Measurements from ENCODE around the gene SSBP2.

Gene SSBP2

DNA sequence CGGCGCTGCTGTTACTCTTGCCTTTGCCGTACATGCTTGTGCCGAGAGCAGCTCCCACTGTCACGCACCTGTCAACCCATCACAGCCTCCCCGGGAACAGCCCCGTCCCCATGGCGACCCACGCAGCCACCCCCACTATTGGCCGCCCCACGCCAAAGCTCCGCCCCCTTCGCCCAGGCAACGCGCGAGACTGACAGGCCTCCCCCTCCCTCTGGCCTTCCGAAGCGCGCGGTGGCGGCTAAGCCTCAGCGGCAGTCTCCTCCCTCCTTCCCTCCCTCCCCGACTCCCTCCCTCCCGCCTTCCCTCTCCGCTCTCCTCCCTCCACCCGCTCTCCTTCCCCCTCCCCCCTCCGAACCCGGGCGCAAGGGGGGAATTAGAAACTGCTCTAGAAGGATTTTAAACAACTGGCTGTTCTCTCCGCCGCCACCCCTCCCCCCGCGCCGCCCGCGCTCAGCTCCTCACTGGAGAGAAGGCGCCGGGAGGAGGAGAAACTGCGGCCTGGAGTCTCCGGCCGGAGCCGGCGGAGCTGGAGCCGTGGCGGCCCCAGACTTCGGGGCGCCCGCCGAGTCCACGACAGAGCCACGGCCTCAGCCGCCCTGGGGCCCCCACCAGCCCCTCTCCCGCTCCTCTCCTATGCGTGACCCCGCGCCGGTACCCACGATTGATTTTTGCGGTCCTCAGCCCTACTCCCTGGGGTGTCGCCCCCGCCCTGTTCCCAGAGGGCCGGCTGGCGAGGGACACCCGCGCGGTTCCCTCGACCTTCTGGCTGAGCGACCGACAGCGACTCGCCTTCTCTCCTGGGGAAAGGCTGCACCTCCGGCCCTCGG lies at the start of gene SSBP2:
TSS of gene SSBP2 (minus strand) at position 89 of the 827 bp plus-strand sequence. CDS start at position 34, 55 bp downstream.
- Histone ChIP-seq H3K27me3 (ENCODE audit: control insufficient read depth in 2 of 2, insufficient read depth in 2 of 2, low read length in 2 of 2) (peaks cover 0 to 4% of the 10 kb centered on the region in 2 donors), H3K4me3 (ENCODE audit: low read length in 2 of 2) (peak within 1 kb of the TSS; percentile 86 to 98), H3K36me3 (ENCODE audit: control insufficient read depth in 2 of 2, insufficient read depth in 2 of 2, low read length in 2 of 2) (no peaks in the 10 kb centered on the region), H3K9me3 (ENCODE audit: control insufficient read depth in 2 of 2, low read length in 2 of 2) (no peaks in the 10 kb centered on the region), H3K27ac (ENCODE audit: low read depth in 2 of 2, low read length in 2 of 2) (peak within 1 kb of the TSS; percentile 94 to 96), H3K9ac (ENCODE audit: low read depth in 1 of 2, low read length in 2 of 2) (peak within 1 kb of the TSS; percentile 70 to 94), H3K4me1 (ENCODE audit: control insufficient read depth in 2 of 2, insufficient read depth in 2 of 2, low read length in 2 of 2) (peaks cover 3 to 6% of the 10 kb centered on the region in 2 donors)

DNA sequence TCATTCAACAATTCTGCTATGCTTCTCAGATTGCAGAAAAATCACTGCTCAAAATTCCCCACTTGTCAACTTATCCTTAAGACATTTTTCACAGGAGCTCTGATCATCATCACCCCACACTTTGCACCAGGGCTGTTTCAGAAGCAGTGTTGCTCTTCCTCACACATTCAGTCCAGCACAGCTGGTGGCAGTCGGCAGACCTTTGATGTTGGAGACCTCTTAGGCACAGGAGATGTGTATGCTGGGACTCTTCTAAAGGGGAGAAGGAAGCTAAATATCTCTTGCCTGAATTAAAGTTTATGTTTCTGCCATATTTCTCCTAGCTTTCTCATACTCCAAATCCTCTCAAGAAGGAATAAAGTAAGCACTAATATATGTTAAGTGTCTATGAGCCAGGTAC lies 44.8 kb upstream of the SSBP2 start:
- Histone ChIP-seq H3K36me3 (ENCODE audit: control insufficient read depth in 2 of 2, insufficient read depth in 2 of 2, low read length in 2 of 2) (no peaks in the 10 kb centered on the region), H3K9ac (ENCODE audit: low read depth in 1 of 2, low read length in 2 of 2) (no peak overlapping the region), H3K9me3 (ENCODE audit: control insufficient read depth in 2 of 2, low read length in 2 of 2) (no peaks in the 10 kb centered on the region), H3K27ac (ENCODE audit: low read depth in 2 of 2, low read length in 2 of 2) (no peak overlapping the region), H3K27me3 (ENCODE audit: control insufficient read depth in 2 of 2, insufficient read depth in 2 of 2, low read length in 2 of 2) (no peaks in the 10 kb centered on the region), H3K4me3 (ENCODE audit: low read length in 2 of 2) (no peak overlapping the region), H3K4me1 (ENCODE audit: control insufficient read depth in 2 of 2, insufficient read depth in 2 of 2, low read length in 2 of 2) (no peaks in the 10 kb centered on the region)

DNA sequence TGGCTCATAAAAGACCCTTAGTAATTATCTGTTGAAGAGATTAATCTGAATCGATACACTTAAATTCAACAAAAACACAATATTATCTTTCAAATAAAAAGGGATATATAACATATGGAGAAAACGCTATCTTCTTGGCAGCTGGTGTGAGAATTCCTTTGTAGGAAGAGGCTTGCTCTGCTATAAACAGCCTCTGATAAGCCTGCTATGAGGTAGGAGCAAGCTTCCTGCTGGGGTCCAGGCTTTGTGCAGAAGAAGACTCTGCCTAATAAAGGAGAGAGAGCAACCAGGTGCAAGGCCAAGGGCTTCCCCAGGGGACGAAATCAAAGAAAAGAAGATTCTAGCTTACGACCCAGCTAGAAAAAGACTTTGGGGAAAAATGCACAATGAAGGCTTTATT lies 43.3 kb upstream of the SSBP2 start:
- Histone ChIP-seq H3K9ac (ENCODE audit: low read depth in 1 of 2, low read length in 2 of 2) (no peak overlapping the region), H3K4me1 (ENCODE audit: control insufficient read depth in 2 of 2, insufficient read depth in 2 of 2, low read length in 2 of 2) (no peaks in the 10 kb centered on the region), H3K27me3 (ENCODE audit: control insufficient read depth in 2 of 2, insufficient read depth in 2 of 2, low read length in 2 of 2) (no peaks in the 10 kb centered on the region), H3K4me3 (ENCODE audit: low read length in 2 of 2) (no peak overlapping the region), H3K9me3 (ENCODE audit: control insufficient read depth in 2 of 2, low read length in 2 of 2) (no peaks in the 10 kb centered on the region), H3K36me3 (ENCODE audit: control insufficient read depth in 2 of 2, insufficient read depth in 2 of 2, low read length in 2 of 2) (no peaks in the 10 kb centered on the region), H3K27ac (ENCODE audit: low read depth in 2 of 2, low read length in 2 of 2) (no peak overlapping the region)

- Histone ChIP-seq H3K4me1 (ENCODE audit: control insufficient read depth in 2 of 2, insufficient read depth in 2 of 2, low read length in 2 of 2) (peaks cover 0 to 4% of the 10 kb centered on the region in 2 donors), H3K36me3 (ENCODE audit: control insufficient read depth in 2 of 2, insufficient read depth in 2 of 2, low read length in 2 of 2) (no peaks in the 10 kb centered on the region), H3K9me3 (ENCODE audit: control insufficient read depth in 2 of 2, low read length in 2 of 2) (no peaks in the 10 kb centered on the region), H3K27me3 (ENCODE audit: control insufficient read depth in 2 of 2, insufficient read depth in 2 of 2, low read length in 2 of 2) (no peaks in the 10 kb centered on the region), H3K9ac (ENCODE audit: low read depth in 1 of 2, low read length in 2 of 2) (no peak overlapping the region), H3K4me3 (ENCODE audit: low read length in 2 of 2) (no peak overlapping the region), H3K27ac (ENCODE audit: low read depth in 2 of 2, low read length in 2 of 2) (no peak overlapping the region)
Observed at GRCh38 chr5:81790336-81790735, 39.4 kb upstream of the SSBP2 start.

DNA sequence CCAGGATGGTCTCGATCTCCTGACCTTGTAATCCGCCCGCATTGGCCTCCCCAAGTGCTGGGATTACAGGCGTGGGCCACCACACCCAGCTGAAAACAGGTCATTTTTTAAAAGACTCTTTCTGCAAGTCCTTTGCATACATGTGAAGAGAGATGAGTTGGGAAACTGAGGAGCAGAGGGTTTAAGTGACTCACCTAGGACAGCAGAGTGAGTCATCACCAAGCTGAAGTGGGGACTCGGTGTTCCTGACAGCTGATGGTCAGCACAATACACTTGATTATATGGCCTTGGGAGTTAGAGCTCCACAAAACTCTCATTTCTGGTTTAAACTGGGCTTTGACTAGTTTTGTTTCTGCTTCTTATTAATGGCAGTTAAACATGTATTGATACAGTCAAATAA lies 38.1 kb upstream of the SSBP2 start:
- H3K36me3 ChIP-seq (ENCODE audit: control insufficient read depth in 2 of 2, insufficient read depth in 2 of 2, low read length in 2 of 2), result no peaks in the 10 kb centered on the region
- H3K4me1 ChIP-seq (ENCODE audit: control insufficient read depth in 2 of 2, insufficient read depth in 2 of 2, low read length in 2 of 2), result peaks cover 0 to 4% of the 10 kb centered on the region in 2 donors
- H3K9me3 ChIP-seq (ENCODE audit: control insufficient read depth in 2 of 2, low read length in 2 of 2), result no peaks in the 10 kb centered on the region
- no peak overlapping the region for H3K9ac ChIP-seq (ENCODE audit: low read depth in 1 of 2, low read length in 2 of 2)
- H3K4me3 ChIP-seq (ENCODE audit: low read length in 2 of 2), result no peak overlapping the region
- no peak overlapping the region for H3K27ac ChIP-seq (ENCODE audit: low read depth in 2 of 2, low read length in 2 of 2)
- H3K27me3 ChIP-seq (ENCODE audit: control insufficient read depth in 2 of 2, insufficient read depth in 2 of 2, low read length in 2 of 2), result no peaks in the 10 kb centered on the region

- H3K4me3 ChIP-seq (ENCODE audit: low read length in 2 of 2), result no peak overlapping the region
Observed at GRCh38 chr5:81788329-81788728, 37.4 kb upstream of the SSBP2 start.

DNA sequence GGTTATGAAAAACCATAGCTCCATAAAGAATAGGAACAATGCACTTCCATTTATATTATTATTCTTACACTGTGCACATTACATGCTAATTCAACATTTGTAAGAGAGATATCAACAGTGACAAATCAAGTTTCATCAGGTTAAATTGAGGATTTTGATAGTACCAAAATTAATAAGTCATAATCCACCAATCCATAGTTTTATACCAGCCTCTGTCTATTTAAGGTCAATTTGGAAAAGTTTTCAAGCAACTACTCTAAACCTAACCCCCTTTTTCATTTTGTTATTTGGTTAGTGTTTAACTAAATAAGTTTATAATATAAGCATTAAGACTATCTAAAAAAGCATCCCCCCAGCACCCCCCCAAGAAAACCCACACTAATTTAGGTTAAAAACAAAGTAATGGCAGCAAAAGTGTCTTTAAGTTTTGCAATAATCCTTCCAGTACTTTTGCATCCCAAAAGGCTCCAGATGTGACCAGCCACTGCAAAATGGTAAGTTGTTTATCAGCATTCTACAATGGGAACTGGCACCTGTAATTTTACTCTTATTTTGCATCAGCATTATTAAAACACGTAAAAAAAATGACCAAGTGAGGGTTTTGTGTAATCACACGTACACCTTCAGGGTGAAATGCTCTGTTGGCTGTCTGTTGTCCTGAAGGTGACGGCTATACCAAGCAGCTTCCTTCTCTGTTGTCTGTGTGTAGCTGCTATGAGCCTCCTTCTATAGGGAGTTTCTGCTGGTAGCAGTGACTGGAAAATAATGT lies 36.8 kb upstream of the SSBP2 start:
- Histone ChIP-seq H3K9ac (ENCODE audit: low read depth in 1 of 2, low read length in 2 of 2) (no peak overlapping the region), H3K36me3 (ENCODE audit: control insufficient read depth in 2 of 2, insufficient read depth in 2 of 2, low read length in 2 of 2) (no peaks in the 10 kb centered on the region), H3K27me3 (ENCODE audit: control insufficient read depth in 2 of 2, insufficient read depth in 2 of 2, low read length in 2 of 2) (no peaks in the 10 kb centered on the region), H3K4me3 (ENCODE audit: low read length in 2 of 2) (no peak overlapping the region), H3K4me1 (ENCODE audit: control insufficient read depth in 2 of 2, insufficient read depth in 2 of 2, low read length in 2 of 2) (peaks cover 0 to 4% of the 10 kb centered on the region in 2 donors), H3K9me3 (ENCODE audit: control insufficient read depth in 2 of 2, low read length in 2 of 2) (no peaks in the 10 kb centered on the region), H3K27ac (ENCODE audit: low read depth in 2 of 2, low read length in 2 of 2) (peak overlapping the region in 1 of 2 donors; percentile 13)

More at GRCh38 chr5:81788329-81788728, 37.4 kb upstream of the SSBP2 start:
- no peaks in the 10 kb centered on the region for H3K27me3 ChIP-seq (ENCODE audit: control insufficient read depth in 2 of 2, insufficient read depth in 2 of 2, low read length in 2 of 2)
- no peak overlapping the region for H3K9ac ChIP-seq (ENCODE audit: low read depth in 1 of 2, low read length in 2 of 2)
- H3K36me3 ChIP-seq (ENCODE audit: control insufficient read depth in 2 of 2, insufficient read depth in 2 of 2, low read length in 2 of 2), result no peaks in the 10 kb centered on the region
- peak overlapping the region in 1 of 2 donors; percentile 34 for H3K27ac ChIP-seq (ENCODE audit: low read depth in 2 of 2, low read length in 2 of 2)
- peaks cover 0 to 4% of the 10 kb centered on the region in 2 donors for H3K4me1 ChIP-seq (ENCODE audit: control insufficient read depth in 2 of 2, insufficient read depth in 2 of 2, low read length in 2 of 2)
- H3K9me3 ChIP-seq (ENCODE audit: control insufficient read depth in 2 of 2, low read length in 2 of 2), result no peaks in the 10 kb centered on the region

- H3K4me1 ChIP-seq (ENCODE audit: control insufficient read depth in 2 of 2, insufficient read depth in 2 of 2, low read length in 2 of 2), result peaks cover 0 to 4% of the 10 kb centered on the region in 2 donors
- H3K9ac ChIP-seq (ENCODE audit: low read depth in 1 of 2, low read length in 2 of 2), result no peak overlapping the region
- no peaks in the 10 kb centered on the region for H3K36me3 ChIP-seq (ENCODE audit: control insufficient read depth in 2 of 2, insufficient read depth in 2 of 2, low read length in 2 of 2)
- no peaks in the 10 kb centered on the region for H3K9me3 ChIP-seq (ENCODE audit: control insufficient read depth in 2 of 2, low read length in 2 of 2)
- no peaks in the 10 kb centered on the region for H3K27me3 ChIP-seq (ENCODE audit: control insufficient read depth in 2 of 2, insufficient read depth in 2 of 2, low read length in 2 of 2)
- H3K27ac ChIP-seq (ENCODE audit: low read depth in 2 of 2, low read length in 2 of 2), result no peak overlapping the region
- no peak overlapping the region for H3K4me3 ChIP-seq (ENCODE audit: low read length in 2 of 2)
Observed at GRCh38 chr5:81786991-81787390, 36.1 kb upstream of the SSBP2 start.

DNA sequence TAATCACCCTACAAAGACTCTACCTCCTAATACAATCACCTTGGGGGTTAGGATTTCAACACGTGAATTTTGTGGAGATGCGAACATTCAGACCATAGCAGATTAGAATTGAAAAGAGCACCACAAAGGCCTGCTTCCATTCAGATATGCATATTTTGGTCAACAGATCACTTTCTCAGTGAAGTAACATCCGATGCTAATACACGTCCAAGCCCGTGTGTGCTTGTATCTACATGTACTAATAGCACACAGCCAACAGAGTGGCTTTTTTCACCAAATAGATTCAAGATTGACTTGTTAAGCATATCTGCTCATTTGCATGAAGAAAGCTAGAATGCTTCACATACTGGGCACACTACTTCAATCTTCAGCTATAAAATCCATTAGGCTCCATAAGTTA lies 35.6 kb upstream of the SSBP2 start:
- Histone ChIP-seq H3K36me3 (ENCODE audit: control insufficient read depth in 2 of 2, insufficient read depth in 2 of 2, low read length in 2 of 2) (no peaks in the 10 kb centered on the region), H3K9me3 (ENCODE audit: control insufficient read depth in 2 of 2, low read length in 2 of 2) (no peaks in the 10 kb centered on the region), H3K9ac (ENCODE audit: low read depth in 1 of 2, low read length in 2 of 2) (no peak overlapping the region), H3K27me3 (ENCODE audit: control insufficient read depth in 2 of 2, insufficient read depth in 2 of 2, low read length in 2 of 2) (no peaks in the 10 kb centered on the region), H3K27ac (ENCODE audit: low read depth in 2 of 2, low read length in 2 of 2) (no peak overlapping the region), H3K4me3 (ENCODE audit: low read length in 2 of 2) (no peak overlapping the region), H3K4me1 (ENCODE audit: control insufficient read depth in 2 of 2, insufficient read depth in 2 of 2, low read length in 2 of 2) (peaks cover 0 to 4% of the 10 kb centered on the region in 2 donors)

DNA sequence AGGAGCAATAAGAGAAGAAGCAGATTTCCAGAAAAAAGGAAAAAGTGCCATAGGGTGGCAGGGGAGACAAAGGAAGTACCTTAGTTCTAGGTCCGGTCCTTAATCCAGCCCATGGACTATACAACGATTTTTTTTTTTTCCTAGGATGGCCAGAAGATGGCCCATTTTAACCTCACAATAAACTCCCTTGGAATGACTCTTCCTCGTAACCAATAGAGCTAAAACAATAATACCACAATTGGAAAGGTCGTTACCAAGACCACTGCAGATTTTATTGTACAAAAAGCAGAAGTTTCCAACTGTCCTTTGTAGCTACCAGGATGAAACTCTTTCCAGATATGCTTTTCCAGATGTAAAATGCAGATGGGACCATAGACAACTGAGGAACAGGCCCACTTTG lies 34.4 kb upstream of the SSBP2 start:
- no peaks in the 10 kb centered on the region for H3K36me3 ChIP-seq (ENCODE audit: control insufficient read depth in 2 of 2, insufficient read depth in 2 of 2, low read length in 2 of 2)
- H3K4me1 ChIP-seq (ENCODE audit: control insufficient read depth in 2 of 2, insufficient read depth in 2 of 2, low read length in 2 of 2), result peaks cover 0 to 4% of the 10 kb centered on the region in 2 donors
- no peaks in the 10 kb centered on the region for H3K9me3 ChIP-seq (ENCODE audit: control insufficient read depth in 2 of 2, low read length in 2 of 2)
- H3K27ac ChIP-seq (ENCODE audit: low read depth in 2 of 2, low read length in 2 of 2), result no peak overlapping the region
- H3K9ac ChIP-seq (ENCODE audit: low read depth in 1 of 2, low read length in 2 of 2), result no peak overlapping the region
- no peaks in the 10 kb centered on the region for H3K27me3 ChIP-seq (ENCODE audit: control insufficient read depth in 2 of 2, insufficient read depth in 2 of 2, low read length in 2 of 2)
- no peak overlapping the region for H3K4me3 ChIP-seq (ENCODE audit: low read length in 2 of 2)
